WTC11 (cell line): ENCODE results near the gene COPZ2. TPM values are rescaled to one million over a fixed set of nuclear protein-coding genes. Genes with fewer than 3 reads are reported as not detected.

Experiments
- ATAC-seq: fragments of 200-7000 bp; cut with Tn5 transposase; 2 replicates; pipeline ENCODE4 v1.10.0; 2021; ENCODE audit warnings: mild to moderate bottlenecking, moderate library complexity
- CTCF ChIA-PET: fragments of 300-600 bp; sonication (Branson Sonifier 250); formaldehyde crosslinking; loops from one replicate; lab custom pipeline; 2021; ENCODE audit warnings: antibody characterized with exemption; lab: Charles Lee
- POLR2A ChIA-PET: fragments of 350-600 bp; sonication (Branson Sonifier 250); formaldehyde crosslinking; loops from one replicate; lab custom pipeline; 2021; ENCODE audit warnings: antibody characterized with exemption; lab: Charles Lee
- DNase-seq: peaks from one replicate; pipeline ENCODE4 v3.0.0; 2021; ENCODE audit warnings: low spot score
- H3K27ac Mint-ChIP-seq: 2 replicates; pipeline ENCODE4 v1.8.0; 2021; ENCODE audit warnings: mixed read lengths
- H3K27me3 Mint-ChIP-seq: 2 replicates; pipeline ENCODE4 v1.8.0; 2021; ENCODE audit warnings: low read depth, mild to moderate bottlenecking, moderate library complexity, mixed read lengths
- H3K36me3 Mint-ChIP-seq: 2 replicates; pipeline ENCODE4 v1.8.0; 2021; ENCODE audit warnings: mixed read lengths
- H3K4me1 Mint-ChIP-seq: 2 replicates; pipeline ENCODE4 v1.8.0; 2022; ENCODE audit warnings: mixed read lengths
- H3K4me3 Mint-ChIP-seq: 2 replicates; pipeline ENCODE4 v1.8.0; 2021; ENCODE audit warnings: mild to moderate bottlenecking, moderate library complexity, mixed read lengths
- H3K9me3 Mint-ChIP-seq: 2 replicates; pipeline ENCODE4 v1.8.0; 2021; ENCODE audit warnings: mixed read lengths
- GABPB1 ChIP-seq: sonication (generic); formaldehyde crosslinking; IDR thresholded peaks from 2 replicates; pipeline ENCODE4 v1.8.1; 2023; ENCODE audit warnings: mild to moderate bottlenecking, missing genetic modification reagents
- GTF2I ChIP-seq: fragments of 250-450 bp; sonication (Bioruptor Pico); conservative IDR thresholded peaks from 2 replicates; pipeline ENCODE4 v1.4.0; 2021; ENCODE audit warnings: mild to moderate bottlenecking
- JUN ChIP-seq: sonication (generic); formaldehyde crosslinking; IDR thresholded peaks from 2 replicates; pipeline ENCODE4 v1.8.0; 2023; ENCODE audit warnings: mild to moderate bottlenecking, missing genetic modification reagents
- MAX ChIP-seq: sonication (generic); formaldehyde crosslinking; IDR thresholded peaks from 2 replicates; pipeline ENCODE4 v1.8.0; 2022; ENCODE audit warnings: mild to moderate bottlenecking, missing genetic modification reagents
- MYBL2 ChIP-seq: sonication (generic); formaldehyde crosslinking; IDR thresholded peaks from 2 replicates; pipeline ENCODE4 v1.8.1; 2023; ENCODE audit warnings: mild to moderate bottlenecking, moderate library complexity, missing genetic modification reagents
- NR1H2 ChIP-seq: sonication (generic); formaldehyde crosslinking; IDR thresholded peaks from 2 replicates; pipeline ENCODE4 v1.9.0; 2021; ENCODE audit warnings: mild to moderate bottlenecking, moderate library complexity, missing genetic modification reagents
- SMAD4 ChIP-seq: sonication (generic); formaldehyde crosslinking; IDR thresholded peaks from 2 replicates; pipeline ENCODE4 v1.8.0; 2022; ENCODE audit warnings: mild to moderate bottlenecking, missing genetic modification reagents
- SOX15 ChIP-seq: fragments of 250-450 bp; sonication (Bioruptor Pico); IDR thresholded peaks from 2 replicates; pipeline ENCODE4 v1.9.0; 2021; ENCODE audit warnings: mild to moderate bottlenecking
- TCF7 ChIP-seq: sonication (generic); formaldehyde crosslinking; IDR thresholded peaks from 2 replicates; pipeline ENCODE4 v1.8.0; 2022; ENCODE audit warnings: mild to moderate bottlenecking, low read depth, missing genetic modification reagents, moderate library complexity
- ZNF121 ChIP-seq: sonication (generic); formaldehyde crosslinking; IDR thresholded peaks from 2 replicates; pipeline ENCODE4 v1.8.0; 2023; ENCODE audit warnings: missing genetic modification reagents
- ZNF423 ChIP-seq: fragments of 250-450 bp; sonication (Bioruptor Pico); IDR thresholded peaks from 2 replicates; pipeline ENCODE4 v2.1.2; 2022; ENCODE audit warnings: mild to moderate bottlenecking, moderate library complexity
- ZNF671 ChIP-seq: fragments of 250-450 bp; sonication (Bioruptor Pico); IDR thresholded peaks from 2 replicates; pipeline ENCODE4 v1.8.0; 2021; ENCODE audit warnings: mild to moderate bottlenecking
- ZSCAN18 ChIP-seq: fragments of 250-450 bp; sonication (Bioruptor Pico); IDR thresholded peaks from 2 replicates; pipeline ENCODE4 v2.1.2; 2022; ENCODE audit warnings: mild to moderate bottlenecking, moderate library complexity
- total RNA-seq: library from RNA; stranded (reverse); gene quantifications from 3 replicates; pipeline ENCODE4 v1.2.3, GENCODE V29; 2021
- TF ChIP-seq, protein P1 (sequence below): fragments of 250-450 bp; sonication (Bioruptor Pico); IDR thresholded peaks from 2 replicates; pipeline ENCODE4 v1.9.0; 2021; ENCODE audit warnings: mild to moderate bottlenecking, borderline replicate concordance
- TF ChIP-seq, protein P2 (sequence below): fragments of 250-450 bp; sonication (Bioruptor Pico); IDR thresholded peaks from 2 replicates; pipeline ENCODE4 v1.8.0; 2021; ENCODE audit warnings: mild to moderate bottlenecking
- TF ChIP-seq, protein P3 (sequence below): sonication (generic); formaldehyde crosslinking; conservative IDR thresholded peaks from 2 replicates; pipeline ENCODE4 v1.8.1; 2022; ENCODE audit warnings: mild to moderate bottlenecking, missing genetic modification reagents
- TF ChIP-seq, protein P4 (sequence below): sonication (generic); formaldehyde crosslinking; IDR thresholded peaks from 2 replicates; pipeline ENCODE4 v1.8.0; 2022; ENCODE audit warnings: missing genetic modification reagents

COPZ2 gene
- total RNA-seq, 1 experiment from 2014 or later = 0.44 TPM

DNA sequence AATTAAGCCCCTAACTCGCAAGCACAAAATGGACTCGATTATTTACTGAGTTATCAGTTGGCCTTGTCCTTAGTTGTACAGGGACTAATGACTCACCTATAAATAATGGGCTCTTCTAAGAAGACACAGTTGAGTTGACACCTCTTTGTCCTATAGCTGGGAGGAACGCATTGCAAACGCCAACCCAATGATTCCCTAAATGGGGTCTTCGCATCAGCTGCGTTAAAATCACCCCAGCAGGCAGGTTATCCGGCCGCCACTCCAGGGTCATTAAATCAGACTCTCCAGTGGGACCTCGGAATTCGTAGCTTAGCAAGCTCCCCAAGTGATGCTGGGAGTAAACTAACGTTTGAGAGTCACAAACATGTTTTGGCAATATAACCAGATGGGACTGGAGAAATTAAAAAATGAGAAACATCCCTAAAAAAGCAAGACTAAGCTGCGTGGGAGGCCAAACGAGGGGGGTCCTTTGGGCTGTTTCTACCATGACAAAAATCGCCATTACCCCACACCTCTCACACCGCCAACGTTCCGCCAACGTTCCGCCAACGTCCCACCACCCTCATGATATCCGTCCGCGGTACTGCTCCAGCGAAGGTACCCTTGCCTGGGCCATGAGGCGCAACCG is 9.6 kb upstream of the COPZ2 start (continued):
- TF ChIP-seq, protein P1, sequence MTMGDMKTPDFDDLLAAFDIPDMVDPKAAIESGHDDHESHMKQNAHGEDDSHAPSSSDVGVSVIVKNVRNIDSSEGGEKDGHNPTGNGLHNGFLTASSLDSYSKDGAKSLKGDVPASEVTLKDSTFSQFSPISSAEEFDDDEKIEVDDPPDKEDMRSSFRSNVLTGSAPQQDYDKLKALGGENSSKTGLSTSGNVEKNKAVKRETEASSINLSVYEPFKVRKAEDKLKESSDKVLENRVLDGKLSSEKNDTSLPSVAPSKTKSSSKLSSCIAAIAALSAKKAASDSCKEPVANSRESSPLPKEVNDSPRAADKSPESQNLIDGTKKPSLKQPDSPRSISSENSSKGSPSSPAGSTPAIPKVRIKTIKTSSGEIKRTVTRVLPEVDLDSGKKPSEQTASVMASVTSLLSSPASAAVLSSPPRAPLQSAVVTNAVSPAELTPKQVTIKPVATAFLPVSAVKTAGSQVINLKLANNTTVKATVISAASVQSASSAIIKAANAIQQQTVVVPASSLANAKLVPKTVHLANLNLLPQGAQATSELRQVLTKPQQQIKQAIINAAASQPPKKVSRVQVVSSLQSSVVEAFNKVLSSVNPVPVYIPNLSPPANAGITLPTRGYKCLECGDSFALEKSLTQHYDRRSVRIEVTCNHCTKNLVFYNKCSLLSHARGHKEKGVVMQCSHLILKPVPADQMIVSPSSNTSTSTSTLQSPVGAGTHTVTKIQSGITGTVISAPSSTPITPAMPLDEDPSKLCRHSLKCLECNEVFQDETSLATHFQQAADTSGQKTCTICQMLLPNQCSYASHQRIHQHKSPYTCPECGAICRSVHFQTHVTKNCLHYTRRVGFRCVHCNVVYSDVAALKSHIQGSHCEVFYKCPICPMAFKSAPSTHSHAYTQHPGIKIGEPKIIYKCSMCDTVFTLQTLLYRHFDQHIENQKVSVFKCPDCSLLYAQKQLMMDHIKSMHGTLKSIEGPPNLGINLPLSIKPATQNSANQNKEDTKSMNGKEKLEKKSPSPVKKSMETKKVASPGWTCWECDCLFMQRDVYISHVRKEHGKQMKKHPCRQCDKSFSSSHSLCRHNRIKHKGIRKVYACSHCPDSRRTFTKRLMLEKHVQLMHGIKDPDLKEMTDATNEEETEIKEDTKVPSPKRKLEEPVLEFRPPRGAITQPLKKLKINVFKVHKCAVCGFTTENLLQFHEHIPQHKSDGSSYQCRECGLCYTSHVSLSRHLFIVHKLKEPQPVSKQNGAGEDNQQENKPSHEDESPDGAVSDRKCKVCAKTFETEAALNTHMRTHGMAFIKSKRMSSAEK (CRISPR knock-in tag) = no peak
- TF ChIP-seq MAX (CRISPR knock-in tag) (no peak), TCF7 (CRISPR knock-in tag) (no peak), NR1H2 (no peak), JUN (CRISPR knock-in tag) (no peak), ZSCAN18 (CRISPR knock-in tag) (no peak), SOX15 (CRISPR knock-in tag) (no peak), SMAD4 (no peak), GABPB1 (CRISPR knock-in tag) (no peak)
- TF ChIP-seq, protein P2, sequence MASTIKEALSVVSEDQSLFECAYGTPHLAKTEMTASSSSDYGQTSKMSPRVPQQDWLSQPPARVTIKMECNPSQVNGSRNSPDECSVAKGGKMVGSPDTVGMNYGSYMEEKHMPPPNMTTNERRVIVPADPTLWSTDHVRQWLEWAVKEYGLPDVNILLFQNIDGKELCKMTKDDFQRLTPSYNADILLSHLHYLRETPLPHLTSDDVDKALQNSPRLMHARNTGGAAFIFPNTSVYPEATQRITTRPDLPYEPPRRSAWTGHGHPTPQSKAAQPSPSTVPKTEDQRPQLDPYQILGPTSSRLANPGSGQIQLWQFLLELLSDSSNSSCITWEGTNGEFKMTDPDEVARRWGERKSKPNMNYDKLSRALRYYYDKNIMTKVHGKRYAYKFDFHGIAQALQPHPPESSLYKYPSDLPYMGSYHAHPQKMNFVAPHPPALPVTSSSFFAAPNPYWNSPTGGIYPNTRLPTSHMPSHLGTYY = no peak
- TF ChIP-seq, protein P3, sequence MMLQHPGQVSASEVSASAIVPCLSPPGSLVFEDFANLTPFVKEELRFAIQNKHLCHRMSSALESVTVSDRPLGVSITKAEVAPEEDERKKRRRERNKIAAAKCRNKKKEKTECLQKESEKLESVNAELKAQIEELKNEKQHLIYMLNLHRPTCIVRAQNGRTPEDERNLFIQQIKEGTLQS (CRISPR knock-in tag) = no peak

- no peaks in the 10 kb centered on the region for H3K9me3 Mint-ChIP-seq
- DNase-seq (no peak), ATAC-seq (no peak)
- TF ChIP-seq, protein P4, sequence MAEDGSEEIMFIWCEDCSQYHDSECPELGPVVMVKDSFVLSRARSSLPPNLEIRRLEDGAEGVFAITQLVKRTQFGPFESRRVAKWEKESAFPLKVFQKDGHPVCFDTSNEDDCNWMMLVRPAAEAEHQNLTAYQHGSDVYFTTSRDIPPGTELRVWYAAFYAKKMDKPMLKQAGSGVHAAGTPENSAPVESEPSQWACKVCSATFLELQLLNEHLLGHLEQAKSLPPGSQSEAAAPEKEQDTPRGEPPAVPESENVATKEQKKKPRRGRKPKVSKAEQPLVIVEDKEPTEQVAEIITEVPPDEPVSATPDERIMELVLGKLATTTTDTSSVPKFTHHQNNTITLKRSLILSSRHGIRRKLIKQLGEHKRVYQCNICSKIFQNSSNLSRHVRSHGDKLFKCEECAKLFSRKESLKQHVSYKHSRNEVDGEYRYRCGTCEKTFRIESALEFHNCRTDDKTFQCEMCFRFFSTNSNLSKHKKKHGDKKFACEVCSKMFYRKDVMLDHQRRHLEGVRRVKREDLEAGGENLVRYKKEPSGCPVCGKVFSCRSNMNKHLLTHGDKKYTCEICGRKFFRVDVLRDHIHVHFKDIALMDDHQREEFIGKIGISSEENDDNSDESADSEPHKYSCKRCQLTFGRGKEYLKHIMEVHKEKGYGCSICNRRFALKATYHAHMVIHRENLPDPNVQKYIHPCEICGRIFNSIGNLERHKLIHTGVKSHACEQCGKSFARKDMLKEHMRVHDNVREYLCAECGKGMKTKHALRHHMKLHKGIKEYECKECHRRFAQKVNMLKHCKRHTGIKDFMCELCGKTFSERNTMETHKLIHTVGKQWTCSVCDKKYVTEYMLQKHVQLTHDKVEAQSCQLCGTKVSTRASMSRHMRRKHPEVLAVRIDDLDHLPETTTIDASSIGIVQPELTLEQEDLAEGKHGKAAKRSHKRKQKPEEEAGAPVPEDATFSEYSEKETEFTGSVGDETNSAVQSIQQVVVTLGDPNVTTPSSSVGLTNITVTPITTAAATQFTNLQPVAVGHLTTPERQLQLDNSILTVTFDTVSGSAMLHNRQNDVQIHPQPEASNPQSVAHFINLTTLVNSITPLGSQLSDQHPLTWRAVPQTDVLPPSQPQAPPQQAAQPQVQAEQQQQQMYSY (CRISPR knock-in tag) = no peak
- TF ChIP-seq ZNF121 (CRISPR knock-in tag) = peak; percentile 92
- 0 out of 2 replicates have a peak, but pooled peaks have one; percentile 34 for TF ChIP-seq GTF2I (CRISPR knock-in tag)
- TF ChIP-seq MYBL2 (CRISPR knock-in tag) = no peak
- TF ChIP-seq, protein P1 (CRISPR knock-in tag) = no peak
- TF ChIP-seq ZNF671 = no peak
- TF ChIP-seq, protein P2 = no peak
- TF ChIP-seq ZNF423 = no peak
- peaks cover 10% of the 10 kb centered on the region for H3K36me3 Mint-ChIP-seq
- H3K4me1 Mint-ChIP-seq = peaks cover 40% of the 10 kb centered on the region
- no peaks in the 10 kb centered on the region for H3K27me3 Mint-ChIP-seq
- ChIA-PET POLR2A (interaction anchor here (1.4 to 3.1 kb wide), 2 partner anchors 9 to 12 kb away, joined by 3 to 17 read pairs; no protein-coding TSS in a partner anchor), CTCF (interaction anchor here (10.4 kb wide), 1 partner anchor 20 kb away, joined by 108 read pairs; no protein-coding TSS in a partner anchor)
- H3K4me3 Mint-ChIP-seq = peak overlapping the region; percentile 93
- peak overlapping the region; percentile 100 for H3K27ac Mint-ChIP-seq
Observed at GRCh38 chr17:48046296-48046695, 8.7 kb upstream of the COPZ2 start.
